Peyer's patch (tissue), 4 donors: ENCODE measurements around the gene OR11H7. TPM values are rescaled to one million over a fixed set of nuclear protein-coding genes. Genes with fewer than 3 reads are reported as not detected.
"Not testable (repeated sequence)": the region's sequence is repeated elsewhere in the genome, so short reads cannot be mapped to it uniquely, and the experiment has no call there.

Experiments used
- DNase-seq, 3 donors: peaks; one replicate each; pipeline ENCODE4 v3.0.0-alpha.2; 2017 to 2019
- H3K27ac ChIP-seq, 4 donors: fragments of 200-600 bp; sonication (generic); one replicate each; pipeline ENCODE4 v1.5.1; 2016 to 2019
- H3K27me3 ChIP-seq, 2 donors: fragments of 200-600 bp; sonication (generic); one replicate each; pipeline ENCODE4 v1.5.1; 2019
- H3K36me3 ChIP-seq, 3 donors: fragments of 200-600 bp; sonication (generic); one replicate each; pipeline ENCODE4 v1.5.1; 2016 to 2019
- H3K4me1 ChIP-seq, 4 donors: fragments of 200-600 bp; sonication (generic); one replicate each; pipeline ENCODE4 v1.5.1; 2016 to 2019
- H3K4me3 ChIP-seq, 4 donors: fragments of 200-600 bp; sonication (generic); 1 replicate in 3 of 4; 2 replicates in 1 of 4; pipeline ENCODE4 v1.5.1; 2016 to 2019; ENCODE audit warnings: mild to moderate bottlenecking in 1 of 4
- H3K9me3 ChIP-seq, 4 donors: fragments of 200-600 bp; sonication (generic); one replicate each; pipeline ENCODE4 v1.5.1; 2016 to 2019; ENCODE audit warnings: mild to moderate bottlenecking in 1 of 4
- POLR2A ChIP-seq, 2 donors: fragments of 450-650 bp; IDR thresholded peaks; one replicate each; pipeline ENCODE4 v1.5.1; 2017; ENCODE audit warnings: antibody characterized with exemption in 2 of 2, mild to moderate bottlenecking in 2 of 2, moderate library complexity in 2 of 2
- total RNA-seq, 4 donors: library from RNA; depleted of rRNA; stranded (reverse); fragments of >200 nt; gene quantifications; one replicate each; pipeline ENCODE4 v1.1.0, GENCODE V29; 2016
- TF ChIP-seq, protein P1 (sequence below), 6 experiments: fragments of 450-650 bp in 4 of 6; fragments of 200-600 bp in 2 of 6; sonication (generic) in 1 of 6; IDR thresholded peaks; one replicate each; pipeline ENCODE4 v1.5.1; 2017 to 2019; ENCODE audit warnings: antibody characterized with exemption in 6 of 6, mild to moderate bottlenecking in 3 of 6, moderate library complexity in 1 of 6

The OR11H7 gene
- total RNA-seq, 4 donors from 2014 or later = not detected

DNA sequence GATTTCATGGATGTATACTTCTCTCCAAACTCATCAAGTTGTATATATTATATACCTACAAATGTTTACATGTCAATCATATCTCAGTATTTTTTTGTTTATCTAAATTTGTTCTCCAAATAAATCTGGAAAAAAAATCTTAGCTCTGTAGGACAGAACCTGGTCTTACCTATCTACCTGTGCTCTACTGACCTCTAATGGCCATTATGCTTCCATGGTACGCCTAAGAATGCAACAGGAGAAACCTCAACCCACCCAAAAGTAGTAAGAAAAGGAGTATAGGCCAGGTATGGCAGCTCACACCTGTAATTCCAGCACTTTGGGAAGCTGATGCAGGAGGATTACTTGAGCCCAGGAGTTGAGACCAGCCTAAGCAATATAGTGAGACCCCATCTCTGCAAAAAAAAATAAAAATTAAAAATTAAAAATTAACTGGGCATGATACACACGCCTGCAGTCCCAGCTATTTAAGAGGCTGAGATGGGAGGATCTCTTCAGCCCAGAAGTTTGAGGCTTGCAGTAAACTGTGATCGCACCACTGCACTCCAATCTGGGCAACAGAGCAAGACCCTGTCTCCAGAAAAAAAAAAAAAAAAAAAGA lies 19.0 kb downstream of the OR11H7 start:
- TF ChIP-seq POLR2A (IDR thresholded peaks at IDR 0.05) = no peak
- TF ChIP-seq, protein P1, sequence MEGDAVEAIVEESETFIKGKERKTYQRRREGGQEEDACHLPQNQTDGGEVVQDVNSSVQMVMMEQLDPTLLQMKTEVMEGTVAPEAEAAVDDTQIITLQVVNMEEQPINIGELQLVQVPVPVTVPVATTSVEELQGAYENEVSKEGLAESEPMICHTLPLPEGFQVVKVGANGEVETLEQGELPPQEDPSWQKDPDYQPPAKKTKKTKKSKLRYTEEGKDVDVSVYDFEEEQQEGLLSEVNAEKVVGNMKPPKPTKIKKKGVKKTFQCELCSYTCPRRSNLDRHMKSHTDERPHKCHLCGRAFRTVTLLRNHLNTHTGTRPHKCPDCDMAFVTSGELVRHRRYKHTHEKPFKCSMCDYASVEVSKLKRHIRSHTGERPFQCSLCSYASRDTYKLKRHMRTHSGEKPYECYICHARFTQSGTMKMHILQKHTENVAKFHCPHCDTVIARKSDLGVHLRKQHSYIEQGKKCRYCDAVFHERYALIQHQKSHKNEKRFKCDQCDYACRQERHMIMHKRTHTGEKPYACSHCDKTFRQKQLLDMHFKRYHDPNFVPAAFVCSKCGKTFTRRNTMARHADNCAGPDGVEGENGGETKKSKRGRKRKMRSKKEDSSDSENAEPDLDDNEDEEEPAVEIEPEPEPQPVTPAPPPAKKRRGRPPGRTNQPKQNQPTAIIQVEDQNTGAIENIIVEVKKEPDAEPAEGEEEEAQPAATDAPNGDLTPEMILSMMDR (IDR thresholded peaks at IDR 0.05) = peak in 2 of 6 experiments; percentile 4 to 16
- DNase-seq = no peak
- no peak overlapping the region for H3K4me3 ChIP-seq

GRCh38 chr14:20262642-20263128 lies 33.9 kb downstream of the OR11H7 start:
- Histone ChIP-seq H3K27me3 (no peaks in the 10 kb centered on the region), H3K4me3 (no peak overlapping the region), H3K9me3 (no peaks in the 10 kb centered on the region), H3K36me3 (no peaks in the 10 kb centered on the region), H3K27ac (no peak overlapping the region), H3K4me1 (no peaks in the 10 kb centered on the region)
- TF ChIP-seq, protein P1 (IDR thresholded peaks at IDR 0.05) = no peak
- TF ChIP-seq POLR2A (IDR thresholded peaks at IDR 0.05) = no peak
- DNase-seq = no peak

More for the DNA sequence above, 19.0 kb downstream of the OR11H7 start:
- no peaks in the 10 kb centered on the region for H3K27me3 ChIP-seq
- no peak overlapping the region for H3K27ac ChIP-seq
- H3K36me3 ChIP-seq = no peaks in the 10 kb centered on the region
- no peaks in the 10 kb centered on the region for H3K4me1 ChIP-seq
- peaks cover 0 to 8% (median 0%) of the 10 kb centered on the region in 4 donors for H3K9me3 ChIP-seq

- not testable (repeated sequence) for DNase-seq, H3K4me3 ChIP-seq, H3K27ac ChIP-seq, H3K4me1 ChIP-seq, H3K27me3 ChIP-seq, H3K9me3 ChIP-seq, H3K36me3 ChIP-seq
Observed at GRCh38 chr14:20264361-20264760, 35.6 kb downstream of the OR11H7 start.

DNA sequence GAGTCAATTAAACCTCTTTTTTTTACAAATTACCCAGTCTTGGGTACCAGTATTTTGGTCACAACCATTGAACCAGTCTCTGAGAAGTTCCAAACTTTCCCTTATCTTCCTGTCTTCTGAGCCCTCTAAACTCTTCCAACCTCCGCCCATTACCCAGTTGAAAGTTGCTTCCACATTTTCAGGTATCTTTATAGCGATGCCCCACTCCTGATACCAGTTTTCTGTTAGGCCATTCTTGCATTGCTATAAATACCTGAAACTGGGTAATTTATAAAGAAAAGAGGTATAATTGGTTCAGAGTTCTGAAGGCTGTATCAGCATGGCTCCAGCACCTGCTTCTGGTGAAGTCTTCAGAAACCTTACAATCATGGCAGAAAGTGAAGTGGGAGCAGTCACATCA lies 45.3 kb downstream of the OR11H7 start:
- H3K4me3 ChIP-seq = no peak overlapping the region
- no peak for DNase-seq

DNA sequence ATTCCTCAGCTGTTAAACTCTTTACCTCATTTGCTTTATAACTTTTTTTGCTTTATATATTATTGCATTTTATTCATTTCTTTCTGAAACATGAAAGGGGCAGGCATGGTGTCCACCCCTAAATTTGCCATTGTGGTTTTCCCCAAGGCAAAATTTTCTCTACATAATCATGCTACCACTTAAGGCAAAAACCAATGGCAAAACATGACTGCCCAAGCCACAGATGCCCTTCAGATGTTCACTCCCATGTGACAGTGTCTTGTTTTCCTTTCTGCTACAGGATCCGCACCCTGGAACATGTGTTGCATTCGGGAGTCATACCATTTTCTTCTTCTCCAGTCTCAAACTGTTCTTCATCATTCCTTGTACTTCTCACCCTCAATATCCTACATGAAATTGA lies 48.6 kb downstream of the OR11H7 start:
- no peak for DNase-seq
- Histone ChIP-seq H3K27me3 (no peaks in the 10 kb centered on the region), H3K4me3 (no peak overlapping the region), H3K36me3 (no peaks in the 10 kb centered on the region), H3K4me1 (no peaks in the 10 kb centered on the region), H3K9me3 (peaks cover 0 to 9% (median 0%) of the 10 kb centered on the region in 4 donors), H3K27ac (no peak overlapping the region)
- TF ChIP-seq, protein P1 (IDR thresholded peaks at IDR 0.05) = no peak
- TF ChIP-seq POLR2A (IDR thresholded peaks at IDR 0.05) = no peak

More for the DNA sequence above, 45.3 kb downstream of the OR11H7 start:
- H3K27me3 ChIP-seq = no peaks in the 10 kb centered on the region
- TF ChIP-seq, protein P1 (IDR thresholded peaks at IDR 0.05) = no peak
- TF ChIP-seq POLR2A (IDR thresholded peaks at IDR 0.05) = no peak
- no peak overlapping the region for H3K27ac ChIP-seq
- no peaks in the 10 kb centered on the region for H3K4me1 ChIP-seq
- no peaks in the 10 kb centered on the region for H3K36me3 ChIP-seq
- peaks cover 0 to 9% (median 0%) of the 10 kb centered on the region in 4 donors for H3K9me3 ChIP-seq

DNA sequence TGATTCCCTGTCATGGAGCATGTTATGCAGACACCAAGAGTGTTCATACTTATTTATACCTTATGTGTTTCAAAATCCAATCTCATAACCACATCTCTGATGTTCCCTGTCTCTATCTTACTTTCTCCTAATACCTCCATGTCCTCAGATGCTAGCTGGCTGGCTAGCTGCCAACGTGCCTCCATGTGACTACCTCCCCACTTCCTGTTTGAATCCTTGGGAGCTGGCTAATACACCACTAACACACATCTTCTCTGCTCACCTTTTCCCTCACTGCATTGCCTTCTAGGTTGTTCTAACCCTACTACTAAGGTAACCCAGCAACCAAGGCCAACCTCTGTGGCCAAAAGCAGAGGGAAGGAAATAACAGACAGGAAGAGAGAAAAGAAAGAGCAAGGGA lies 49.6 kb downstream of the OR11H7 start:
- TF ChIP-seq, protein P1 (IDR thresholded peaks at IDR 0.05) = no peak
- no peak for TF ChIP-seq POLR2A (IDR thresholded peaks at IDR 0.05)
- no peak overlapping the region for H3K4me3 ChIP-seq
- no peaks in the 10 kb centered on the region for H3K36me3 ChIP-seq
- DNase-seq = peak in 1 of 3 donors; percentile 49
- no peaks in the 10 kb centered on the region for H3K27me3 ChIP-seq
- H3K27ac ChIP-seq = no peak overlapping the region
- no peaks in the 10 kb centered on the region for H3K9me3 ChIP-seq
- no peaks in the 10 kb centered on the region for H3K4me1 ChIP-seq

DNA sequence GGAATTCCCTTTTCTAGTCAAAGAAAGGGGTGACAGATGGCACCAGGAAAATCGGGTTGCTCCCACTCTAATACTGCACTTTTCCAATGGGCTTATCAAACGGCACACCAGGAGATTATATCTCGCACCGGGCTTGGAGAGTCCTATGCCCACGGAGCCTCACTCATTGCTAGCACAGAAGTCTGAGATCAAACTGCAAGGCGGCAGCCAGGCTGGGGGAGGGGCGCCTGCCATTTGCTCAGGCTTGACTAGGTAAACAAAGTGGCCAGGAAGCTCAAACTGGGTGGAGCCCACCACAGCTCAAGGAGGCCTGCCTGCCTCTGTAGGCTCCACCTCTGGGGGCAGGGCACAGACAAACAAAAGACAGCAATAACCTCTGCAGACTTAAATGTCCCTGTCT lies 51.5 kb downstream of the OR11H7 start:
- not testable (repeated sequence) for H3K36me3 ChIP-seq, DNase-seq, H3K4me1 ChIP-seq

More for the DNA sequence above, 51.5 kb downstream of the OR11H7 start:
- H3K27me3 ChIP-seq, H3K4me3 ChIP-seq, H3K27ac ChIP-seq, H3K9me3 ChIP-seq: not testable (repeated sequence)
